Hematopoietic multipotent progenitor cell (in vitro differentiated cells): Measurements from ENCODE around the gene NCK2. TPM values are rescaled to one million over a fixed set of nuclear protein-coding genes. Genes with fewer than 3 reads are reported as not detected.

Experiments used
- DNase-seq, 3 donors: peaks; one replicate each; pipeline ENCODE4 v3.0.0-alpha.2; 2011 to 2015; ENCODE audit warnings: low read depth in 2 of 3, low spot score in 2 of 3
- total RNA-seq: library from RNA; depleted of rRNA; stranded (reverse); fragments of >200 nt; gene quantifications from one replicate; pipeline ENCODE4 v1.2.3, GENCODE V29; 2012

Gene NCK2
- 43.4 TPM for total RNA-seq

DNA sequence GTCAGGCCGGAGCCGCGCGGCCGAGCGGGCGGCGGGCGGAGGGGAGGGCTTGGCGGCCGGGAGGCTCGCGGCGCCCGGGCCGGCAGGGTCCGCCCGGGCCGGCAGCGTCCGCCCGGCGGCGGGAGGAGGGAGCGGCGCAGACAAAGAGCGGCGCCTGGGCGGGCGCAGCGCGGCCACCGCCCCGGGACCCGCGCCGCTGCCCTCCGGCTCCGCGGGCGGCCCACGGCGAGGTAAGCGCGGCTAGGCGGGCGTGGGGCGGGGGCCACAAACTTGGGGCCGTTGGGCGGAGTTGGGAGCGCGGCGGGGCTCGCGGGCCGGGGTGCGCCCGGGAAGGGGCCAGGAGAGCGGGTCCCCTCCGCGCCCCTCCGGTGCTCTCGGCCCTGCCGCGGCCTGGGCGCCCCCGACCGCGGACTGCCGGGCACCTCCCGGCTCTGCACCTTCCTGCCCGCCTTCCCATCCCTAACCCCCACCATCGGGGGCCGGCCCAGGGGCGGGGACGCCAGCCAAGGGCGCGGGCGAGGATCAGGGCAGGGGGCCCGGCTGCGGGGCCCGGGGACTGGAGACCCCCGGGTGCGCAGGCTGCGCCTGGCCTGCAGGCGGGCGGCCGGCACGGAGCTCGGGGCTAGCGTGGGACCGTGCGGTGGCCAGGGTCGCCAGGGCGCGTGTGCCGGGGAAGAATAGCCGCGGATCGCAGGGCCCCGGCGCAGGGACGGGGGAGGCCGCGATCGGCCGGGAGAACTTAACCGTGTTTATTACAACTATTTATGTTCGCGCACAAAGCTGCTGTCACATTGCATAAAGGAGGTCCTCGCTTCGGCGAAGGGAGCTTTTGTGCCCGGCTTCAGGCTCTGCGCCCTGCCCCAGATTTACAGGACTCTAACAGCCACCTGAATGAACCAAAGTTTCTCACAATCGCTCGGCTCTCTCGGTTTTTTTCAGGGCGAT is at the start of gene NCK2:
Gene NCK2 (plus strand): TSS at position 4 of the 945 bp plus-strand sequence. CDS start 110,152 bp downstream, outside the sequence.
- peak in 1 of 3 donors; percentile 43 for DNase-seq

- no peak for DNase-seq
Measured at GRCh38 chr2:105697781-105698449, 46.8 kb upstream of the NCK2 start.

- no peak for DNase-seq
Measured at GRCh38 chr2:105698820-105699219, 45.9 kb upstream of the NCK2 start.

DNA sequence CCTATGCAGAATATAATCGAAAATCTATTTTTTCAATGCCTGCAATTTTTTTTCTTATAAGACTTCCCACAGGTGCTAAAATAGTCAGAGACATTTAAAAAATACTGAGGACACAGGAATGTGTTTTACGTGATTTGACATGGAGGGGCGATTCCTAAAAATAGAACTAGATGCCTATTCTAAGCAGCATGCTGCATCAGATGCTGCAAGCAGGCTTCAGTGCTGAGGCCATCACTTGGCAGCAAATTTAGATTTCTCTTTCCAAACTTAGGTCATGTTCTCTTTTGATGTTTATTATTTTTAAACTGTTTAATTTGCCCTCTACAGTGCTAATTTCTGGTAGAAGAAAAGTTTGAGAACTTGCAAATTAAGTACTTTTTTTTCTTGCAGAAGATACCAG is 43.7 kb upstream of the NCK2 start:
- DNase-seq = no peak

- DNase-seq = no peak
Measured at GRCh38 chr2:105708697-105709096, 36.0 kb upstream of the NCK2 start.

DNA sequence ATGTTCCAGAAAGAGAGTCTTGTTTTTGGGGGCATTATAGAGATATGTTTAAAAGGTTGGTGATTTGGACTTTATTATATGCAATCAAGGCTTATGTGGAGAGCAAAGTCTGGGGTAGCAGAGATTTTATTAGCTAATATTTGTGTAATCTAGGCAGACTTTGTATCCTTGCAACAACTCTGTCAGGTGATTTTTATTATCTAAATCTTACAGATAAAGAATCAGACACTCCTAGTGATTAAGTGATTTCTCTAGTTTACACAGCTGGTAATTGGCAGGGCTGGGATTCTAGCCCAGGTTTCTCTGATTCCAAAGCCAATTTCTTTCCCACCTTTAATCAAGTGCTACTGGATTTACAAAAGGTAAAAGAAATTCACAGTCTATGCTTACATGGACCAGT is 33.3 kb upstream of the NCK2 start:
- DNase-seq = no peak

DNA sequence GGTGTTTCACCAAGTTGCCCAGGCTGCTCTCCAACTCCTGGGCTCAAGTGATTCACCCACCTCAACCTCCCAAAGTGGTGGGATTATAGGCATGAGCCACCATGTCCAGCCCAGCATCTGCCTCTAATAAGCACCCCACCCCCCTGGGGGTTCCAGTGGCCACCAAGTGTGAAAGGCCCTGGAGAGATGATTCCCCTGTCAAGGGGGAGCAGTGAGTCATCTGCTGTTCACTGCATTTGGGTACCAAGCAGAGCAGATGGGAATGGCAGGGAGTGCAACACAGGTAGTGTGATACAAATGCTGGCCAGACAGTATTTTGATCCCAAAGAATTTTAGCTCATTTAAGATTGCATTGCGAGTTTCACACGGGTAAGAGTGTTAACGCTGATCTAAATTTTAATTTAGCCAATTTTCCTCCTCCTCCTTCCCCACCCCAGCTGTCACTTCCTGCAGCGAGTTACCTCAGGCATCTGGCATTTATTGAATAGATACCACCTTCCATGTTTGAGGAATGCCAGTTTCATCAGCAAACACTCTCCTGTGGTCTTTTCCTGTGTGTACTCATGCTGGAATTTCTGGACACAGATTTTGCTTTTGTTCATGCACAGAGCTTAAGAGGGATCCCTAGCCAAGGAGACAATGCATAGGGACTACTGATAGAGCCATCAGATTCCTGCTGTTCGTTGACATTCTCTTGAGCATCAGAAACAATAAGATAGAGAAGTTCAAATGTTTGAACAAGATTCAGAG is 32.4 kb upstream of the NCK2 start:
- no peak for DNase-seq

- DNase-seq = no peak
Measured at GRCh38 chr2:105712981-105713596, 31.6 kb upstream of the NCK2 start.

- no peak for DNase-seq
Measured at GRCh38 chr2:105714141-105714540, 30.6 kb upstream of the NCK2 start.

- DNase-seq = peak in 1 of 3 donors; percentile 12
Measured at GRCh38 chr2:105718846-105719481, 25.7 kb upstream of the NCK2 start.

- DNase-seq = no peak
Measured at GRCh38 chr2:105721991-105722511, 22.7 kb upstream of the NCK2 start.

GRCh38 chr2:105722726-105723297 is 21.9 kb upstream of the NCK2 start:
- no peak for DNase-seq

- no peak for DNase-seq
Measured at GRCh38 chr2:105723431-105723830, 21.3 kb upstream of the NCK2 start.

GRCh38 chr2:105725388-105725787 is 19.3 kb upstream of the NCK2 start:
- DNase-seq = no peak

DNA sequence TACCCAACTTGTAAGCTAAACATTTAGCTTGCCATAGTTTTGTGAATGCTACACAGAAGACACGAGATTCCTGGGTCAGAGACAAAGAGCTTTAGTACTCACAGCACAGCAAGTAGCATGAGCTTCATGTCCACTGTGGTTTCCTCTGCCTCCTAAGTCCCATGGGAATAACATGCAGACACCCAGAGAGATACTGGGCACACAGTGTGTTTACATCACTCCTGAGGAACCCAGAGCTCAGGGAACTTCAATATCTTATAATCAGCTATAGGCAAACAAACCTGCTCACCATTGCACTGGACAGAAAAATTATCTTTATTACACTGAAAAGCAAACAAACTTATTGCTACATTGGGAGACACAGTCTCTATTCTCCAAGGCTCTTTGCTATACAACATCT is 14.5 kb upstream of the NCK2 start:
- DNase-seq = no peak

GRCh38 chr2:105731511-105731910 is 13.2 kb upstream of the NCK2 start:
- peak in 1 of 3 donors; percentile 23 for DNase-seq

GRCh38 chr2:105732101-105732500 is 12.6 kb upstream of the NCK2 start:
- DNase-seq = no peak

DNA sequence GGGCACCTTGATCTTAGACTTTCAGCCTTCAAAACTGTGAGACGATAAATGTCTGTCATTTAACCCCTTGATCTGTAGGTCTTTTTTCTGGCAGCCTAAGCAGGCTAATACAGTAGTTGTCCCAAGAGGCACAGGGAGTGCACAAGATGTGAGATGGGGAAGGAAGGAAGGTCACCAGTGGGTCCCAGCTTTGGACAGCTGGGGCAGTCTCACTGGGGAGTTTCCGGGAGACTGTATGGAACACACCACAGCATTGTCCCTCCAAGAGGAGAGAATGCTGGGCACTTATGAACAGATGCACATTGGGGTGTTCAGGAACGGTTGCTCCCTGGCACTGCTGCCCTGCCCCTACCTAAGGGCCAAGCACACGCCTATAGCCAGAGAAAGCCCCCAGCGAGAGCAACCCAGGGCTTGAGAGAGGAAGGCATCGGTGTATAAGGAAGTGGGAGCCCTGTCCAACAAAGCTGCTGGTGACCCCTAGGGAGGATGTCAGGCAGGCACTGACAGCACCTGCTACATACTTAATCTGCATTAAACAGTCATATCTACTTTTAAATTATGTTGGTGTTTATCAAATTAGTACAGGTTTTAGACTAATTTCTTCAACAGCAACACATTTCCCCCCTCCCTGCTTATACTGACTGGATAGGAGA is 11.6 kb upstream of the NCK2 start:
- DNase-seq = no peak

GRCh38 chr2:105733875-105734274 is 10.8 kb upstream of the NCK2 start:
- DNase-seq = no peak
